Astrocyte (in vitro differentiated cells and primary cell): Measurements from ENCODE around the gene BMPR2. TPM values are rescaled to one million over a fixed set of nuclear protein-coding genes. Genes with fewer than 3 reads are reported as not detected.
"Not testable (repeated sequence)": the region's sequence is repeated elsewhere in the genome, so short reads cannot be mapped to it uniquely, and the experiment has no call there.

ENCODE experiments used
- DNase-seq: peaks from one replicate; pipeline ENCODE4 v3.0.0-alpha.2; 2010; ENCODE audit warnings: low read depth
- FAIRE-seq: peaks from 2 replicates; lab custom pipeline; 2011; peaks lifted over from hg19 to GRCh38; lab: Jason Lieb, UNC
- H2AFZ ChIP-seq: 2 replicates; pipeline ENCODE4 v1.6.0; 2012; ENCODE audit warnings: low read depth, low read length, inconsistent platforms
- H3K27ac ChIP-seq: 2 replicates; pipeline ENCODE4 v1.5.1; 2011; ENCODE audit warnings: low read depth, low read length, inconsistent platforms
- H3K27me3 ChIP-seq: 2 replicates; pipeline ENCODE4 v1.6.0; 2011; ENCODE audit warnings: low read length, inconsistent platforms; ENCODE audit not compliant: insufficient read depth
- H3K36me3 ChIP-seq: 2 replicates; pipeline ENCODE4 v1.5.1; 2011; ENCODE audit warnings: low read length, inconsistent platforms; ENCODE audit not compliant: insufficient read depth
- H3K4me1 ChIP-seq: 2 replicates; pipeline ENCODE4 v1.5.1; 2011; ENCODE audit warnings: low read length, inconsistent platforms; ENCODE audit not compliant: insufficient read depth
- H3K4me2 ChIP-seq: 2 replicates; pipeline ENCODE4 v1.6.0; 2012; ENCODE audit warnings: low read length, inconsistent platforms
- H3K4me3 ChIP-seq: 2 replicates; pipeline ENCODE4 v1.5.1; 2011; ENCODE audit warnings: low read depth, mild to moderate bottlenecking, low read length, inconsistent platforms; ENCODE audit not compliant: insufficient read depth
- H3K79me2 ChIP-seq: 2 replicates; pipeline ENCODE4 v1.6.0; 2012; ENCODE audit warnings: mild to moderate bottlenecking, low read length, inconsistent platforms; ENCODE audit not compliant: insufficient read depth
- H3K9ac ChIP-seq: 2 replicates; pipeline ENCODE4 v1.6.0; 2012; ENCODE audit warnings: mild to moderate bottlenecking, low read length, inconsistent platforms
- H3K9me3 ChIP-seq: 2 replicates; pipeline ENCODE4 v1.5.1; 2012; ENCODE audit warnings: low read depth, mild to moderate bottlenecking, low read length, inconsistent platforms; ENCODE audit not compliant: insufficient read depth
- H4K20me1 ChIP-seq: 2 replicates; pipeline ENCODE4 v1.6.0; 2012; ENCODE audit warnings: low read length, inconsistent platforms; ENCODE audit not compliant: insufficient read depth
- H3K27ac Mint-ChIP-seq: one replicate; pipeline ENCODE4 v1.8.0; 2021; ENCODE audit warnings: mild to moderate bottlenecking, mixed read lengths; ENCODE audit not compliant: unreplicated experiment
- H3K27me3 Mint-ChIP-seq: one replicate; pipeline ENCODE4 v1.8.0; 2021; ENCODE audit warnings: low read depth, mixed read lengths; ENCODE audit not compliant: unreplicated experiment
- H3K36me3 Mint-ChIP-seq: one replicate; pipeline ENCODE4 v1.8.0; 2021; ENCODE audit warnings: low read depth, mixed read lengths; ENCODE audit not compliant: unreplicated experiment
- H3K4me1 Mint-ChIP-seq: one replicate; pipeline ENCODE4 v1.8.0; 2021; ENCODE audit warnings: low read depth, mixed read lengths; ENCODE audit not compliant: unreplicated experiment
- H3K4me3 Mint-ChIP-seq: one replicate; pipeline ENCODE4 v1.8.0; 2021; ENCODE audit warnings: mild to moderate bottlenecking, moderate library complexity, mixed read lengths; ENCODE audit not compliant: unreplicated experiment
- H3K9me3 Mint-ChIP-seq: one replicate; pipeline ENCODE4 v1.8.0; 2021; ENCODE audit warnings: mild to moderate bottlenecking, mixed read lengths; ENCODE audit not compliant: unreplicated experiment
- EZH2 ChIP-seq: IDR thresholded peaks from 2 replicates; pipeline ENCODE4 v1.6.1; 2012; ENCODE audit warnings: mild to moderate bottlenecking, low read length, inconsistent platforms; ENCODE audit not compliant: insufficient read depth
- total RNA-seq: library from RNA; stranded (reverse); gene quantifications from 2 replicates; pipeline ENCODE4 v1.2.1, GENCODE V29; 2021
- TF ChIP-seq, protein P1 (sequence below): IDR thresholded peaks from 2 replicates; pipeline ENCODE4 v1.5.1; 2011; ENCODE audit warnings: low read depth, mild to moderate bottlenecking, inconsistent platforms, low read length, moderate library complexity; ENCODE audit not compliant: insufficient read depth

The BMPR2 gene
- total RNA-seq, 1 donor from 2014 or later, result 93.1 TPM

DNA sequence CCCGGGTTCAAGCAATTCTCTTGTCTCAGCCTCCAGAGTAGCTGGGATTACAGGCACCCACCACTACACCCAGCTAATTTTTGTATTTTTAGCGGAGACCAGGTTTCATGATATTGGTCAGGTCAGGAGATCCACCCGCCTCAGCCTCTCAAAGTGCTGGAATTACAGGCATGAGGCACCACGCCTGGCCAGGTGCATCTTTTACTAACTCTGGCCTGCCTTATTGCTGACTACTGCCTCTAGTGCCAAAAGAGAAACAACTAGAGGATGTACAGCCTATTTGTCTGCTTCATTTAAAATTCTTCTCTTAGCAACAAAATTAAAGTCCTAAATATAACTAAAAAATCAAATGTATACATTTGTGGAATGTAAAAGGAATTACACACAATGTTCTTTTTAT, 115.4 kb downstream of the BMPR2 start:
- H4K20me1 ChIP-seq, result peaks cover 65% of the 10 kb centered on the region
- Mint-ChIP-seq H3K27me3 (no peaks in the 10 kb centered on the region), H3K4me1 (peaks cover 12% of the 10 kb centered on the region), H3K4me3 (no peak overlapping the region), H3K36me3 (peaks cover 4% of the 10 kb centered on the region), H3K9me3 (no peaks in the 10 kb centered on the region), H3K27ac (no peak overlapping the region)
- H3K79me2 ChIP-seq, result peaks cover 28% of the 10 kb centered on the region
- H2AFZ ChIP-seq, result no peak overlapping the region
- TF ChIP-seq, protein P1, sequence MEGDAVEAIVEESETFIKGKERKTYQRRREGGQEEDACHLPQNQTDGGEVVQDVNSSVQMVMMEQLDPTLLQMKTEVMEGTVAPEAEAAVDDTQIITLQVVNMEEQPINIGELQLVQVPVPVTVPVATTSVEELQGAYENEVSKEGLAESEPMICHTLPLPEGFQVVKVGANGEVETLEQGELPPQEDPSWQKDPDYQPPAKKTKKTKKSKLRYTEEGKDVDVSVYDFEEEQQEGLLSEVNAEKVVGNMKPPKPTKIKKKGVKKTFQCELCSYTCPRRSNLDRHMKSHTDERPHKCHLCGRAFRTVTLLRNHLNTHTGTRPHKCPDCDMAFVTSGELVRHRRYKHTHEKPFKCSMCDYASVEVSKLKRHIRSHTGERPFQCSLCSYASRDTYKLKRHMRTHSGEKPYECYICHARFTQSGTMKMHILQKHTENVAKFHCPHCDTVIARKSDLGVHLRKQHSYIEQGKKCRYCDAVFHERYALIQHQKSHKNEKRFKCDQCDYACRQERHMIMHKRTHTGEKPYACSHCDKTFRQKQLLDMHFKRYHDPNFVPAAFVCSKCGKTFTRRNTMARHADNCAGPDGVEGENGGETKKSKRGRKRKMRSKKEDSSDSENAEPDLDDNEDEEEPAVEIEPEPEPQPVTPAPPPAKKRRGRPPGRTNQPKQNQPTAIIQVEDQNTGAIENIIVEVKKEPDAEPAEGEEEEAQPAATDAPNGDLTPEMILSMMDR, result no peak
- no peak for TF ChIP-seq EZH2
- no peak overlapping the region for H3K27ac ChIP-seq
- H3K36me3 ChIP-seq, result peaks cover 4% of the 10 kb centered on the region
- FAIRE-seq (no peak), DNase-seq (no peak)
- no peaks in the 10 kb centered on the region for H3K9me3 ChIP-seq
- no peaks in the 10 kb centered on the region for H3K4me1 ChIP-seq
- no peak overlapping the region for H3K4me2 ChIP-seq
- no peak overlapping the region for H3K9ac ChIP-seq
- H3K4me3 ChIP-seq, result no peak overlapping the region
- no peaks in the 10 kb centered on the region for H3K27me3 ChIP-seq

DNA sequence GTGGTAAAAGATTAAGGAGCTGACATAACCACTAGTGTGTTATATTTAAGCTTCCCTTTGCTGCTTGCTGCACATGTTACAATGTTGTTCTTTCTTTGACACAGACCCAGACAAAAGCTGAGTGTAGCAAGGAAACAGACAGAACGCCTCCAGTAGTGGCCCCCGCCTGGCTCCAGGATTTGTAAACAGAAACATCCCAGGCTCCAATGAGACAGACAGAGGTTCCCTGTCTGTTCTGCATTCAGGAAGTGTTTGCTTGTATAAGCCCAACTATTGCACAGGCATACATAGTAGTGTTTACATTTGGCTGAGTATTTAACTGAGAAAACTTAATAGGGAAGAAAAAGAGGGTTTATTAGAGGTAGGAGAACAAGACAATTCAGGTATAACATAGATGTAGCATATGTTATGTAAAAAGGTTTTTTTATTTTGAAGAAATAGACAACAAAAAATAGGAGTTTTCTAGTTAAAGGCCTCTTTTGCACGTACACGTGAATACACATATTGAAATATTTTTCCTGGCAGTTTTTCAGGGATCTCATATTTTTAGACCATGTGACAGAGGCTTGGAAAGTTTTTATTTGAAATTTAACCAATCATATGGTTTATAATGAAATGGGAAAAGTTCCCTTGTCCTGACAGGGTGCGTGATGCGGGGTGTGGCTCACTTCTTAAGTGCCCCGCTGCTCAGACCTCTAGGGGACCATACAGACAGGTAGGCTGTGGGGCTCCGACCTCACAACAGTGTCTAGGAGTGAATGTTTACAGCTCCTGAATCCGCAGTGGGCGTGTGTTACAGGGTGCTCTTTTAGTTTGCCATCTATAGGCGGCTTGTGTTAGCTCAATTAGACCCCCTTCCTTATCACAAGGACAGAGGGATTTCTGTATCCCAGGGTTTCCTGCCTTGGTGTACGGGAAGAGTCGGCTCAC, 118.4 kb downstream of the BMPR2 start:
- Histone ChIP-seq H3K9me3 (no peaks in the 10 kb centered on the region), H3K27ac (no peak overlapping the region), H3K36me3 (peaks cover 4% of the 10 kb centered on the region), H3K4me1 (no peaks in the 10 kb centered on the region), H3K9ac (no peak overlapping the region), H4K20me1 (peaks cover 54% of the 10 kb centered on the region), H3K4me2 (no peak overlapping the region), H3K27me3 (no peaks in the 10 kb centered on the region), H3K4me3 (no peak overlapping the region), H3K79me2 (peaks cover 25% of the 10 kb centered on the region), H2AFZ (no peak overlapping the region)
- peak overlapping the region; percentile 48 for H3K27ac Mint-ChIP-seq
- peaks cover 12% of the 10 kb centered on the region for H3K4me1 Mint-ChIP-seq
- DNase-seq, result peak; percentile 31
- H3K4me3 Mint-ChIP-seq, result no peak overlapping the region
- TF ChIP-seq EZH2, result no peak
- peaks cover 19% of the 10 kb centered on the region for H3K36me3 Mint-ChIP-seq
- H3K27me3 Mint-ChIP-seq, result no peaks in the 10 kb centered on the region
- no peaks in the 10 kb centered on the region for H3K9me3 Mint-ChIP-seq
- no peak for FAIRE-seq

DNA sequence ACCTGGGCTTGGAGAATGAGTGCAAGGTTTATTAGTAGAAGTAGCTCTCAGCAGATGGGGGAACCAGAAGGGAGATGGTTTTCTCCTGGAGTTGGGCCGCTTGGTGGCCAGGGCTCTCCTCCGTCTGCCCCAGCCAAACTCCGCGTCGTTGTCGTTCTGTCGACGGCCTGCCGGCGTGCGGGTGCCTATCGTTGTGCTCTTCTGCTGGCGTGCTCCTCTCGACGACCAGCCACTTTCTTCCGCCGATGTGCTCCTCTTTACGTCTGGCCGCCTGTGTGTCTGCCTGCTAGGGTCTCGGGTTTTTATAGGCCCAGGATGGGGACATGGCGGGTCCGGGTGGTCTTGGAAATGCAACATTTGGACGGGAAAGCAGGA, 119.1 kb downstream of the BMPR2 start:
- Histone ChIP-seq H3K79me2 (peaks cover 25% of the 10 kb centered on the region), H3K9ac (no peak overlapping the region), H3K27me3 (no peaks in the 10 kb centered on the region), H3K4me3 (no peak overlapping the region), H3K36me3 (no peaks in the 10 kb centered on the region), H3K4me1 (no peaks in the 10 kb centered on the region), H4K20me1 (peaks cover 49% of the 10 kb centered on the region), H3K27ac (no peak overlapping the region), H3K4me2 (no peak overlapping the region), H2AFZ (no peak overlapping the region), H3K9me3 (no peaks in the 10 kb centered on the region)
- no peak overlapping the region for H3K4me3 Mint-ChIP-seq
- H3K4me1 Mint-ChIP-seq, result peaks cover 12% of the 10 kb centered on the region
- H3K9me3 Mint-ChIP-seq, result no peaks in the 10 kb centered on the region
- no peak for DNase-seq
- no peak overlapping the region for H3K27ac Mint-ChIP-seq
- peaks cover 16% of the 10 kb centered on the region for H3K36me3 Mint-ChIP-seq
- H3K27me3 Mint-ChIP-seq, result no peaks in the 10 kb centered on the region
- no peak for TF ChIP-seq EZH2
- TF ChIP-seq, protein P1, result no peak
- FAIRE-seq, result no peak

- not testable (repeated sequence) for H3K4me3 Mint-ChIP-seq
Observed at GRCh38 chr2:202496835-202497472, 120.8 kb downstream of the BMPR2 start.

More at GRCh38 chr2:202496835-202497472, 120.8 kb downstream of the BMPR2 start:
- peaks cover 16% of the 10 kb centered on the region for H3K36me3 Mint-ChIP-seq
- not testable (repeated sequence) for H3K9me3 ChIP-seq, H3K27me3 ChIP-seq, H3K4me3 ChIP-seq, H3K4me1 ChIP-seq, H3K9ac ChIP-seq, H3K9me3 Mint-ChIP-seq, H3K27ac ChIP-seq, H3K27me3 Mint-ChIP-seq, H2AFZ ChIP-seq, DNase-seq, H3K4me2 ChIP-seq, H3K36me3 ChIP-seq, FAIRE-seq
- peak overlapping the region; percentile 26 for H3K27ac Mint-ChIP-seq
- H3K4me1 Mint-ChIP-seq, result peaks cover 12% of the 10 kb centered on the region
- H3K79me2 ChIP-seq, result peaks cover 19% of the 10 kb centered on the region
- H4K20me1 ChIP-seq, result peaks cover 36% of the 10 kb centered on the region
